Astrocyte (in vitro differentiated cells and primary cell): ENCODE measurements around the gene NPAS3. TPM values are rescaled to one million over a fixed set of nuclear protein-coding genes. Genes with fewer than 3 reads are reported as not detected.

Experiments
- DNase-seq: peaks from one replicate; pipeline ENCODE4 v3.0.0-alpha.2; 2010; ENCODE audit warnings: low read depth
- FAIRE-seq: peaks from 2 replicates; lab custom pipeline; 2011; peaks lifted over from hg19 to GRCh38; lab: Jason Lieb, UNC
- H2AFZ ChIP-seq: 2 replicates; pipeline ENCODE4 v1.6.0; 2012; ENCODE audit warnings: low read depth, low read length, inconsistent platforms
- H3K27ac ChIP-seq: 2 replicates; pipeline ENCODE4 v1.5.1; 2011; ENCODE audit warnings: low read depth, low read length, inconsistent platforms
- H3K27me3 ChIP-seq: 2 replicates; pipeline ENCODE4 v1.6.0; 2011; ENCODE audit warnings: low read length, inconsistent platforms; ENCODE audit not compliant: insufficient read depth
- H3K36me3 ChIP-seq: 2 replicates; pipeline ENCODE4 v1.5.1; 2011; ENCODE audit warnings: low read length, inconsistent platforms; ENCODE audit not compliant: insufficient read depth
- H3K4me1 ChIP-seq: 2 replicates; pipeline ENCODE4 v1.5.1; 2011; ENCODE audit warnings: low read length, inconsistent platforms; ENCODE audit not compliant: insufficient read depth
- H3K4me2 ChIP-seq: 2 replicates; pipeline ENCODE4 v1.6.0; 2012; ENCODE audit warnings: low read length, inconsistent platforms
- H3K4me3 ChIP-seq: 2 replicates; pipeline ENCODE4 v1.5.1; 2011; ENCODE audit warnings: low read depth, mild to moderate bottlenecking, low read length, inconsistent platforms; ENCODE audit not compliant: insufficient read depth
- H3K79me2 ChIP-seq: 2 replicates; pipeline ENCODE4 v1.6.0; 2012; ENCODE audit warnings: mild to moderate bottlenecking, low read length, inconsistent platforms; ENCODE audit not compliant: insufficient read depth
- H3K9ac ChIP-seq: 2 replicates; pipeline ENCODE4 v1.6.0; 2012; ENCODE audit warnings: mild to moderate bottlenecking, low read length, inconsistent platforms
- H3K9me3 ChIP-seq: 2 replicates; pipeline ENCODE4 v1.5.1; 2012; ENCODE audit warnings: low read depth, mild to moderate bottlenecking, low read length, inconsistent platforms; ENCODE audit not compliant: insufficient read depth
- H4K20me1 ChIP-seq: 2 replicates; pipeline ENCODE4 v1.6.0; 2012; ENCODE audit warnings: low read length, inconsistent platforms; ENCODE audit not compliant: insufficient read depth
- H3K27ac Mint-ChIP-seq: one replicate; pipeline ENCODE4 v1.8.0; 2021; ENCODE audit warnings: mild to moderate bottlenecking, mixed read lengths; ENCODE audit not compliant: unreplicated experiment
- H3K27me3 Mint-ChIP-seq: one replicate; pipeline ENCODE4 v1.8.0; 2021; ENCODE audit warnings: low read depth, mixed read lengths; ENCODE audit not compliant: unreplicated experiment
- H3K36me3 Mint-ChIP-seq: one replicate; pipeline ENCODE4 v1.8.0; 2021; ENCODE audit warnings: low read depth, mixed read lengths; ENCODE audit not compliant: unreplicated experiment
- H3K4me1 Mint-ChIP-seq: one replicate; pipeline ENCODE4 v1.8.0; 2021; ENCODE audit warnings: low read depth, mixed read lengths; ENCODE audit not compliant: unreplicated experiment
- H3K4me3 Mint-ChIP-seq: one replicate; pipeline ENCODE4 v1.8.0; 2021; ENCODE audit warnings: mild to moderate bottlenecking, moderate library complexity, mixed read lengths; ENCODE audit not compliant: unreplicated experiment
- H3K9me3 Mint-ChIP-seq: one replicate; pipeline ENCODE4 v1.8.0; 2021; ENCODE audit warnings: mild to moderate bottlenecking, mixed read lengths; ENCODE audit not compliant: unreplicated experiment
- EZH2 ChIP-seq: IDR thresholded peaks from 2 replicates; pipeline ENCODE4 v1.6.1; 2012; ENCODE audit warnings: mild to moderate bottlenecking, low read length, inconsistent platforms; ENCODE audit not compliant: insufficient read depth
- total RNA-seq: library from RNA; stranded (reverse); gene quantifications from 2 replicates; pipeline ENCODE4 v1.2.1, GENCODE V29; 2021
- TF ChIP-seq, protein P1 (sequence below): IDR thresholded peaks from 2 replicates; pipeline ENCODE4 v1.5.1; 2011; ENCODE audit warnings: low read depth, mild to moderate bottlenecking, inconsistent platforms, low read length, moderate library complexity; ENCODE audit not compliant: insufficient read depth

Gene NPAS3
- total RNA-seq, 1 donor from 2014 or later: 2.6 TPM

DNA sequence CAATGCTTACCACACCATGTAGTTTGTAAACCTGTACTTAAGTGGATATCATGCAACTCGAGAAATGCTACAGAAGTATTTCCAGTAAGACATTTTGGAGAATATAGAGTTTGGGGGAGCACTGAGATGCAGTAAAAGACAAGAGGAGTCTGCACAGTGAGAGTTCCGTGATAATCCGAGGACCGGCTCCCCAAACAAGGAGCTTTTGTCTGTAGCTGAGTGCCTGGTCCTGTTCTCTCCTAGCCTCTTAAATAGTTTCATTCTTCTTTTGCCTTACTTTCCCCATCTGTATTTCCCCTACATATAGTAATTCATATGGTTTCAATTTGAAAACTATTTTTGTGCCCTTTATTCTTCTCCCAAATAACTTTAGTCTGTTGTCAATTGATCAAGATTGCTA, 648.1 kb downstream of the NPAS3 start:
- H3K4me3 Mint-ChIP-seq: no peak overlapping the region
- Histone ChIP-seq H2AFZ (no peak overlapping the region), H3K4me3 (no peak overlapping the region), H3K4me1 (peaks cover 9% of the 10 kb centered on the region), H3K27me3 (no peaks in the 10 kb centered on the region), H3K4me2 (no peak overlapping the region), H3K27ac (no peak overlapping the region), H3K79me2 (no peaks in the 10 kb centered on the region), H3K36me3 (no peaks in the 10 kb centered on the region), H3K9ac (no peak overlapping the region), H4K20me1 (no peaks in the 10 kb centered on the region), H3K9me3 (no peaks in the 10 kb centered on the region)
- no peak for FAIRE-seq
- DNase-seq: no peak
- H3K9me3 Mint-ChIP-seq: no peaks in the 10 kb centered on the region
- no peak overlapping the region for H3K27ac Mint-ChIP-seq
- no peaks in the 10 kb centered on the region for H3K27me3 Mint-ChIP-seq
- peaks cover 18% of the 10 kb centered on the region for H3K4me1 Mint-ChIP-seq
- no peaks in the 10 kb centered on the region for H3K36me3 Mint-ChIP-seq
- TF ChIP-seq, protein P1, sequence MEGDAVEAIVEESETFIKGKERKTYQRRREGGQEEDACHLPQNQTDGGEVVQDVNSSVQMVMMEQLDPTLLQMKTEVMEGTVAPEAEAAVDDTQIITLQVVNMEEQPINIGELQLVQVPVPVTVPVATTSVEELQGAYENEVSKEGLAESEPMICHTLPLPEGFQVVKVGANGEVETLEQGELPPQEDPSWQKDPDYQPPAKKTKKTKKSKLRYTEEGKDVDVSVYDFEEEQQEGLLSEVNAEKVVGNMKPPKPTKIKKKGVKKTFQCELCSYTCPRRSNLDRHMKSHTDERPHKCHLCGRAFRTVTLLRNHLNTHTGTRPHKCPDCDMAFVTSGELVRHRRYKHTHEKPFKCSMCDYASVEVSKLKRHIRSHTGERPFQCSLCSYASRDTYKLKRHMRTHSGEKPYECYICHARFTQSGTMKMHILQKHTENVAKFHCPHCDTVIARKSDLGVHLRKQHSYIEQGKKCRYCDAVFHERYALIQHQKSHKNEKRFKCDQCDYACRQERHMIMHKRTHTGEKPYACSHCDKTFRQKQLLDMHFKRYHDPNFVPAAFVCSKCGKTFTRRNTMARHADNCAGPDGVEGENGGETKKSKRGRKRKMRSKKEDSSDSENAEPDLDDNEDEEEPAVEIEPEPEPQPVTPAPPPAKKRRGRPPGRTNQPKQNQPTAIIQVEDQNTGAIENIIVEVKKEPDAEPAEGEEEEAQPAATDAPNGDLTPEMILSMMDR: no peak
- no peak for TF ChIP-seq EZH2

DNA sequence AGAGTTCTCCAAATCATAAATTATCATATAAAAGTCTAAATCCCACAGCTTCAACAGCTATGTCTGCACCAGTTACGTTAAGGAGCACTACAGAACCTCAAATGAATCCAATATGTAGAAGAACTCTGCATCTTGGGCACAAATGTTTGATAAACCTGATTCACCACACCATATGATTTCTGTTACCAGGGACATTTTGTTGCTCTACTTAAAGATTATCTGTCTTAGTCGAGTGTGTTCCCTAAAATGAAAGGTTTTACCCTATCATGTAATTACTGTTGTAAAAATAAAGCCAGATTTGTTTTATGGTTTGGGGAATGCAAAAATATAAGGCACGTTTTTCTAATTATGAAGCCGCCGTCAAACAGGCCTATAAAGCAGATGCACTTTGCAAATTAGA, 649.1 kb downstream of the NPAS3 start:
- H2AFZ ChIP-seq: no peak overlapping the region
- peaks cover 18% of the 10 kb centered on the region for H3K4me1 ChIP-seq
- no peaks in the 10 kb centered on the region for H3K36me3 ChIP-seq
- H3K27me3 ChIP-seq: no peaks in the 10 kb centered on the region
- Mint-ChIP-seq H3K27ac (no peak overlapping the region), H3K4me3 (no peak overlapping the region), H3K4me1 (peaks cover 25% of the 10 kb centered on the region), H3K36me3 (no peaks in the 10 kb centered on the region), H3K27me3 (no peaks in the 10 kb centered on the region), H3K9me3 (no peaks in the 10 kb centered on the region)
- H4K20me1 ChIP-seq: no peaks in the 10 kb centered on the region
- TF ChIP-seq, protein P1: no peak
- TF ChIP-seq EZH2: no peak
- DNase-seq (no peak), FAIRE-seq (no peak)
- no peak overlapping the region for H3K4me2 ChIP-seq
- no peak overlapping the region for H3K27ac ChIP-seq
- H3K9me3 ChIP-seq: no peaks in the 10 kb centered on the region
- H3K4me3 ChIP-seq: no peak overlapping the region
- no peak overlapping the region for H3K9ac ChIP-seq
- no peaks in the 10 kb centered on the region for H3K79me2 ChIP-seq

DNA sequence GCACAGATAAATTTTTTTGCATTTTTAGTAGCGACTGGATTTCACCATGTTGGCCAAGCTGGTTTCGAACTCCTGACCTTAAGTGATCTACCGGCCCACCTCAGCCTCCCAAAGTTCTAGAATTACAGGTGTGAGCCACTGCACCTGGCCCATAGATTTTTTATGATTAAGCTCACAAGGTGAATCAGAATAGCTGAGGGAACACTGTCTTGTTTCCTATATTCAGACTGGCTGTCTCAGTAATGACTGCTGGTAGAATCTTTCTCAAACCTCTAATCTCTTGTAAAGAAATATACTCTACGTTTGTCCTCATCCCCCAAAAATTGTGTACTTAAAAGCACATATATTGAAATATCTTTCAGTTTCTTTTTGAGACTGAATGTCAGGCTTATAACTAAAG, 650.1 kb downstream of the NPAS3 start:
- Mint-ChIP-seq H3K27me3 (no peaks in the 10 kb centered on the region), H3K4me3 (no peak overlapping the region), H3K9me3 (no peaks in the 10 kb centered on the region), H3K27ac (no peak overlapping the region), H3K4me1 (peaks cover 25% of the 10 kb centered on the region), H3K36me3 (no peaks in the 10 kb centered on the region)
- H4K20me1 ChIP-seq: no peaks in the 10 kb centered on the region
- no peak for TF ChIP-seq EZH2
- TF ChIP-seq, protein P1: no peak
- DNase-seq: no peak
- H3K4me2 ChIP-seq: no peak overlapping the region
- peaks cover 18% of the 10 kb centered on the region for H3K4me1 ChIP-seq
- no peaks in the 10 kb centered on the region for H3K9me3 ChIP-seq
- H3K79me2 ChIP-seq: no peaks in the 10 kb centered on the region
- no peak overlapping the region for H3K9ac ChIP-seq
- no peak overlapping the region for H3K27ac ChIP-seq
- H3K27me3 ChIP-seq: no peaks in the 10 kb centered on the region
- no peak overlapping the region for H2AFZ ChIP-seq
- H3K36me3 ChIP-seq: no peaks in the 10 kb centered on the region
- no peak for FAIRE-seq
- H3K4me3 ChIP-seq: no peak overlapping the region
